ENCODE results near the gene ATPAF2.

DNA sequence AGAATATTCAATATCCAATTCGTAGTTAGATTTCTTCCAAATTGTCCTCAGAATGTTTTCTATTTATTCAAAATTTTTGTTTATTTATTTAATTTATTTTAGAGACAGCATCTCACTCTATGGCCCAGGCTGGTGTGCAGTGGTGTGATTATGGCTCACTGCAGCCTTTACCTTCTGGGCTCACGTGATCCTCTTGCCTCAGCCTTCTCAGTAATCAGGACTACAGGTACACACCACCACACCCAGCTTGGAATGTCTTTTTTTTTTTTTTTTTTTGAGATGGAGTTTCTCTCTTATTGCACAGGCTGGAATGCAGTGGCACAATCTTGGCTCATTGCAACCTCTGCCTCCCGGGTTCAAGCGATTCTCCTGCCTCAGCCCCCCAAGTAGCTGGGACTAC lies 45.3 kb upstream of the ATPAF2 start:
- TF ChIP-seq, protein P1, sequence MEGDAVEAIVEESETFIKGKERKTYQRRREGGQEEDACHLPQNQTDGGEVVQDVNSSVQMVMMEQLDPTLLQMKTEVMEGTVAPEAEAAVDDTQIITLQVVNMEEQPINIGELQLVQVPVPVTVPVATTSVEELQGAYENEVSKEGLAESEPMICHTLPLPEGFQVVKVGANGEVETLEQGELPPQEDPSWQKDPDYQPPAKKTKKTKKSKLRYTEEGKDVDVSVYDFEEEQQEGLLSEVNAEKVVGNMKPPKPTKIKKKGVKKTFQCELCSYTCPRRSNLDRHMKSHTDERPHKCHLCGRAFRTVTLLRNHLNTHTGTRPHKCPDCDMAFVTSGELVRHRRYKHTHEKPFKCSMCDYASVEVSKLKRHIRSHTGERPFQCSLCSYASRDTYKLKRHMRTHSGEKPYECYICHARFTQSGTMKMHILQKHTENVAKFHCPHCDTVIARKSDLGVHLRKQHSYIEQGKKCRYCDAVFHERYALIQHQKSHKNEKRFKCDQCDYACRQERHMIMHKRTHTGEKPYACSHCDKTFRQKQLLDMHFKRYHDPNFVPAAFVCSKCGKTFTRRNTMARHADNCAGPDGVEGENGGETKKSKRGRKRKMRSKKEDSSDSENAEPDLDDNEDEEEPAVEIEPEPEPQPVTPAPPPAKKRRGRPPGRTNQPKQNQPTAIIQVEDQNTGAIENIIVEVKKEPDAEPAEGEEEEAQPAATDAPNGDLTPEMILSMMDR (IDR thresholded peaks at IDR 0.05) = no peak
- TF ChIP-seq EP300 (IDR thresholded peaks at IDR 0.05) = no peak

Measured in sigmoid colon (tissue), 4 donors.